Coronary artery (tissue), 2 donors: ENCODE results near the gene MEIS2.

Source experiments
- DNase-seq: peaks from one replicate; pipeline ENCODE4 v3.0.0-alpha.2; 2017; ENCODE audit warnings: low spot score
- H3K27ac ChIP-seq, 2 donors: fragments of 200-600 bp; sonication (generic); one replicate each; pipeline ENCODE4 v1.5.1; 2016 to 2019
- H3K4me3 ChIP-seq: fragments of 200-600 bp; sonication (generic); 2 replicates; pipeline ENCODE4 v1.5.1; 2016; ENCODE audit warnings: mild to moderate bottlenecking, moderate library complexity
- TF ChIP-seq, protein P1 (sequence below): fragments of 200-600 bp; sonication (generic); IDR thresholded peaks from one replicate; pipeline ENCODE4 v1.5.1; 2019; ENCODE audit warnings: antibody characterized with exemption

MEIS2 gene

DNA sequence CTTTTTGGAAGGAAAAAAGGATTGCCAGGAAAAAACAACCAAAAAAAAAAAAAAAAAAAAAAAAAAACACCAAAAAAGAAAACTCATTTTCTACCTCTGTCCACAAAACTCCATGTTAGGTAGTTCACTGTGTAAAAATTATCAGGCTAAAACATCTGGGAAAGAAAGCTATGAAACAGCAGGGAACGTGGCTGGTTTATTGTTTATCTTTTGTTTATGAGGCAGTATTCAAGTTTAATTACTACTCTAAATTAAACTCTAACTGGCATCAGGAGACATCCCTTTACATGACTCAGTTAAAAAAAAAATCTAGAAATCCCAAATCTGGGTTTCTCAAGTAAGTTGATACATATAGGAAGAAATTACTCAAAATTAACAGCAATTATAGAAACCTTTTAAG lies 21.8 kb downstream of the MEIS2 start:
- TF ChIP-seq, protein P1, sequence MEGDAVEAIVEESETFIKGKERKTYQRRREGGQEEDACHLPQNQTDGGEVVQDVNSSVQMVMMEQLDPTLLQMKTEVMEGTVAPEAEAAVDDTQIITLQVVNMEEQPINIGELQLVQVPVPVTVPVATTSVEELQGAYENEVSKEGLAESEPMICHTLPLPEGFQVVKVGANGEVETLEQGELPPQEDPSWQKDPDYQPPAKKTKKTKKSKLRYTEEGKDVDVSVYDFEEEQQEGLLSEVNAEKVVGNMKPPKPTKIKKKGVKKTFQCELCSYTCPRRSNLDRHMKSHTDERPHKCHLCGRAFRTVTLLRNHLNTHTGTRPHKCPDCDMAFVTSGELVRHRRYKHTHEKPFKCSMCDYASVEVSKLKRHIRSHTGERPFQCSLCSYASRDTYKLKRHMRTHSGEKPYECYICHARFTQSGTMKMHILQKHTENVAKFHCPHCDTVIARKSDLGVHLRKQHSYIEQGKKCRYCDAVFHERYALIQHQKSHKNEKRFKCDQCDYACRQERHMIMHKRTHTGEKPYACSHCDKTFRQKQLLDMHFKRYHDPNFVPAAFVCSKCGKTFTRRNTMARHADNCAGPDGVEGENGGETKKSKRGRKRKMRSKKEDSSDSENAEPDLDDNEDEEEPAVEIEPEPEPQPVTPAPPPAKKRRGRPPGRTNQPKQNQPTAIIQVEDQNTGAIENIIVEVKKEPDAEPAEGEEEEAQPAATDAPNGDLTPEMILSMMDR, result no peak
- no peak overlapping the region for H3K27ac ChIP-seq
- no peak for DNase-seq
- H3K4me3 ChIP-seq, result no peak overlapping the region

DNA sequence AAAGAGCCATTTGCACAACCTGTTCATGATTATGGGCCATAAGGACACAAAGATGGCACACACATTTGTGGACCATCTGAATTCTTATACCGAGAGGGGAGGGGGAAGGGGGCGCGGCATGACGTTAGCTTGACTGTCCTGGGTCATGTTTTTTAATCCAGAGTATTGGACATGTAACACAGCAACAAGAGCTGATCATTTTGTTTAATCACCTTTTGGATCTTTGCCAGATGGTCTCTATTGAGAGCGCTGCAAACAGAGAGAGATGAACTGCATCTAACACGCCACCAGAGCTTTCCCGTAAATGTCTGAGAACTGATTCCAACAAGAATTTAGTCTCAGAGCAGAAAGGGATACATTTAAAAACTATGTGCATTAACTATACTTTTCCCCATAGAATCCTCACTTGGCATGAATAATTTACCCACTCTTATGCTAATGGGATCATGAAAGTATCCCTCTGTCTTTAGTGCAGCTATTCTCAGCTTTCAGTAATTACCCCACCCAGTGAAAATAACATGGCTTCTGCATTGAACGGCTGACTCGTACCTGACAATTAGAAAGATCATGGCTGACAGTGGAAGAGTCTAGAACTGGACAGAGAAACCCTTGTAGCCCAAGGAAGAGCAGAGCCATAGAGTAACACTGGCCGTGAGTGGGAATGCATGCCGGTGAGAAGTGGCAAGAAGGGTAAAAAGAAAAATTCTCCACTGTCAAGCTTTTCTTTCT lies 22.6 kb downstream of the MEIS2 start:
- Histone ChIP-seq H3K4me3 (no peak overlapping the region), H3K27ac (no peak overlapping the region)
- no peak for DNase-seq
- TF ChIP-seq, protein P1, result no peak

DNA sequence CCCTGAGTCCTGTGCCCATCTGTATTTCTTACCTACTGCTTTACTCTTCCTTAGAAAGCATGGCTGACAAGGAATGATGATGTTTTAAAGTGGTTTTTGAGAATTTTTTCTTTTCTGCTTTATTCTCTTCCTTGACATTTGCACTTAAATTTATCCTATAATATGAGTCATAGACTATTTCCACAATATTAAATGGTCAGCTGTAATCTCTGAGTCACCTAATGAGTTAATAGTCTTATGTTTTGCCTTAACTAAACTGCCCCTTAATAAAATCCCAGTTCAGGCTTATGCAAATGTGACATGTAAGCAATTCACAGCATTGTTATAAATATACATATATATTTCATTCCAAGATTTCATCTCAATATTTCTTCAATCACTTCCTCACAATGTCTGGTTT lies 23.8 kb downstream of the MEIS2 start:
- no peak overlapping the region for H3K27ac ChIP-seq
- no peak for DNase-seq
- H3K4me3 ChIP-seq, result no peak overlapping the region
- TF ChIP-seq, protein P1, result no peak

DNA sequence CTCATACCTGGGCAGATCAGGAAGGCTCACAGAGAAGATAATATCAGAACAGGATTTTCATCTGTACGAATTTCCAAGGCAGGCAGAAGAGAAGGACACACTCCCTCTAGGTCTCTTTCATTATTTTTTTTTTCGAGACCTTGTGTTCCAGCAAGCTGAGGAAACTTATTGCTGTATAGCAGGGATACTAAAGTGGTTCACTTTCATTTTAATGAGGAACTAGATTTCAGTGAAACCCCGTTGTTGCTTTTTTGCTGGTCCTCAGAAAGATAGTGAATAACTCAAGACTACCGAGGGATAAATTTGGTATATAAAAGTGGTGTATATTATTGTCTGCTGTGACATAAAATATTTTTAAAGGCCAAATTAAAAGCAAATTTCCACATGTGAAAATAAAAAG lies 24.6 kb downstream of the MEIS2 start:
- H3K27ac ChIP-seq, result no peak overlapping the region

DNA sequence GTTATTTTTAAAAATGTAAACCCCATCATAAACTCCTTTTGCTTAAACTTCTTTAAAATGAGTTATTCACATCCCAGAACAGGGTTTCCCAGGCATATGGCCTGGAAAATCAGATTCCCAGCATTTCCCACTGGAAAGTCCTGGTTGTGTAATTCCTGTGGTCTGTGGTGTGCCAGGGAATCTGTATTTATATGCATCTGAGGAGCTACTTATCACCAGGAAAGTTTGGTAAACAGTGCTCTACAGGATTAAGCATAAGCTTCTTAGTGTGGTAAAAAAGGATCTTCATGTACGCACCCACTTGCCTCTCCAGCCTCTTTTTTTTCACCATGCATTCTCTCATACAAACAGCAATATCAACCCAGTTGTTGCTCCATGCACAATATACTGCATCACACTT lies 28.2 kb downstream of the MEIS2 start:
- Histone ChIP-seq H3K27ac (no peak overlapping the region), H3K4me3 (no peak overlapping the region)
- TF ChIP-seq, protein P1, result no peak
- DNase-seq, result no peak

More for the DNA sequence above, 24.6 kb downstream of the MEIS2 start:
- no peak for DNase-seq
- H3K4me3 ChIP-seq, result no peak overlapping the region
- TF ChIP-seq, protein P1, result no peak

DNA sequence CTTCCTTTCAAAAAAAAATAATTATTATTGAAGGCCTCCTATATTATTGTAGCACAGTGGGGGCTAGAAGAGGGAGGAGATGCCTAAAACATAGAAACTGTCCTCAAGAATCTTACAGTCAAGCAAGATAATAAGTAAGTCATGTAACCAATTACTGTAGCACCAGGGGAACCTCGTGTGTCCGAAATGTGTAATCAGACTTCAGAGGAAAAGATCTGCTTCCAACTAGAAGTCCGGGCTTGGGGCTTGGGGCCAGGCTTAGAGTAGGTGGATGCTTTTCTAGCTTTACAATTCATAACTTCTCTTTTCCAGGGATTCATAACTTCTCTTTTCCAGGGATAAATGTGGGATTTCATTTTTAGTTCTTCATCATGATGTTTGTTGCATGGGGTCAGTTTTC lies 29.2 kb downstream of the MEIS2 start:
- TF ChIP-seq, protein P1, result no peak
- DNase-seq, result no peak
- Histone ChIP-seq H3K4me3 (no peak overlapping the region), H3K27ac (no peak overlapping the region)

DNA sequence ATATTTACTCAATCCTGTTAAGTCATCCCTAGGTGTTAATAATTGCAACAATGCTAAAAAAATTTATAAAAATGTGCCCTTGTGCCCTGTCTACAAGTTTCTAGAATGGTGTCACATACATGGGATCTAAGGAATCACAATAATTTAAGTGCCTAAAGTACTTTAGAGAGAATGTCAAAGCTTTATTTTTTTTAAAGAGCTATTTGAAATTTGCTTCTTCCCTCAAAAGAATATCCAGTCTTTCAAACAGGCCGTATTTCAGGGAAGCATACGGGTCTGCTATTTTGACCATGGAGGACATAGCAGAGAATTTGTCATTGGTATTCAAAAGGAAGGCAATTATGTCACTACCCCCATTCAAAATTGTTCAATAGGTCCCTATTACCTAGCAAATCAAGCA lies 29.7 kb downstream of the MEIS2 start:
- no peak overlapping the region for H3K27ac ChIP-seq
- H3K4me3 ChIP-seq, result no peak overlapping the region
- TF ChIP-seq, protein P1, result no peak
- DNase-seq, result no peak
